Muscle of arm (tissue), 14 donors: ENCODE data around the gene RIN2. TPM values are rescaled to one million over a fixed set of nuclear protein-coding genes. Genes with fewer than 3 reads are reported as not detected.

Source experiments
- DNase-seq: peaks from one replicate; pipeline ENCODE4 v3.0.0-alpha.2; 2013
- long read RNA-seq, 11 donors: transcript quantifications; one replicate each; lab custom pipeline, GENCODE V29; 2026
- polyA plus RNA-seq, 12 donors: library from polyadenylated mRNA; unstranded; fragments of 120-200 nt; gene quantifications; one replicate each; pipeline ENCODE4 v1.2.1, GENCODE V29; 2013; ENCODE audit not compliant: insufficient read length in 12 of 12

The RIN2 gene, protein sequence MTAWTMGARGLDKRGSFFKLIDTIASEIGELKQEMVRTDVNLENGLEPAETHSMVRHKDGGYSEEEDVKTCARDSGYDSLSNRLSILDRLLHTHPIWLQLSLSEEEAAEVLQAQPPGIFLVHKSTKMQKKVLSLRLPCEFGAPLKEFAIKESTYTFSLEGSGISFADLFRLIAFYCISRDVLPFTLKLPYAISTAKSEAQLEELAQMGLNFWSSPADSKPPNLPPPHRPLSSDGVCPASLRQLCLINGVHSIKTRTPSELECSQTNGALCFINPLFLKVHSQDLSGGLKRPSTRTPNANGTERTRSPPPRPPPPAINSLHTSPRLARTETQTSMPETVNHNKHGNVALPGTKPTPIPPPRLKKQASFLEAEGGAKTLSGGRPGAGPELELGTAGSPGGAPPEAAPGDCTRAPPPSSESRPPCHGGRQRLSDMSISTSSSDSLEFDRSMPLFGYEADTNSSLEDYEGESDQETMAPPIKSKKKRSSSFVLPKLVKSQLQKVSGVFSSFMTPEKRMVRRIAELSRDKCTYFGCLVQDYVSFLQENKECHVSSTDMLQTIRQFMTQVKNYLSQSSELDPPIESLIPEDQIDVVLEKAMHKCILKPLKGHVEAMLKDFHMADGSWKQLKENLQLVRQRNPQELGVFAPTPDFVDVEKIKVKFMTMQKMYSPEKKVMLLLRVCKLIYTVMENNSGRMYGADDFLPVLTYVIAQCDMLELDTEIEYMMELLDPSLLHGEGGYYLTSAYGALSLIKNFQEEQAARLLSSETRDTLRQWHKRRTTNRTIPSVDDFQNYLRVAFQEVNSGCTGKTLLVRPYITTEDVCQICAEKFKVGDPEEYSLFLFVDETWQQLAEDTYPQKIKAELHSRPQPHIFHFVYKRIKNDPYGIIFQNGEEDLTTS
- polyA plus RNA-seq, result 100 to 1,000 TPM in 1 of 12 donors, 10 to 100 TPM in 11; 21.0 to 208 (median 26.5) TPM
- long read RNA-seq, donor 1, partial matches to known transcripts, result 31 of 31 reads
- long read RNA-seq, donor 1, other reads (novel, unspliced or antisense), result 0 of 31 reads
- long read RNA-seq, donor 2, partial matches to known transcripts, result 0 of 1 reads
- long read RNA-seq, donor 2, other reads (novel, unspliced or antisense), result 0 of 1 reads
- long read RNA-seq, donor 3, partial matches to known transcripts, result 0 of 1 reads
- long read RNA-seq, donor 3, other reads (novel, unspliced or antisense), result 0 of 1 reads
- long read RNA-seq, donor 4, result 0 reads
- long read RNA-seq, donor 5, result 0 reads
- long read RNA-seq, donor 6, result 0 reads
- long read RNA-seq, donor 7, partial matches to known transcripts, result 0 of 2 reads
- long read RNA-seq, donor 7, other reads (novel, unspliced or antisense), result 0 of 2 reads
- long read RNA-seq, donor 8, result 0 reads
- long read RNA-seq, donor 9, partial matches to known transcripts, result 0 of 1 reads
- long read RNA-seq, donor 9, other reads (novel, unspliced or antisense), result 0 of 1 reads
- long read RNA-seq, donor 10, result 0 reads
- long read RNA-seq, donor 11, partial matches to known transcripts, result 33 of 33 reads
- long read RNA-seq, donor 11, other reads (novel, unspliced or antisense), result 0 of 33 reads

DNA sequence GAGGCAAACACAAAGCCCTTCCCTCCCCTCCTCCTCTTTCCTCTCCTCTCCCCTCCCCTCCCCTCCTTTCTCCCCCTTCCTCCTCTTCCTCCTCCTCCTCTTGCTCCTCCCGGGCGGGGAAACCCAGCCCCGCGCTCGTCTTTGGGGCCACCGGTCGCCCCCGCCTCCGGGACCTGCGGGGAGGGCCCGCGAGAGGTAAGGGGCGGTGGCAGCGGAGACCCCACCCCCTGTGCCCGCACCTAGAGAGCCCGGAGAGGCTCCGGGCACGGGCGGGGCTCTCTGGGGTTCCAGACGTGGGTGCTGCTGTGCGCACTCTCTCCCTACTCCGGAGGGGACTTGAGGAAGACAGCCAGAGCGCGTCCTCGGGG is at the start of gene RIN2:
Gene RIN2 (plus strand): TSS at position 126 of the 368 bp plus-strand sequence. CDS start 131,344 bp downstream, outside the sequence.
- DNase-seq, result peak; percentile 42

DNA sequence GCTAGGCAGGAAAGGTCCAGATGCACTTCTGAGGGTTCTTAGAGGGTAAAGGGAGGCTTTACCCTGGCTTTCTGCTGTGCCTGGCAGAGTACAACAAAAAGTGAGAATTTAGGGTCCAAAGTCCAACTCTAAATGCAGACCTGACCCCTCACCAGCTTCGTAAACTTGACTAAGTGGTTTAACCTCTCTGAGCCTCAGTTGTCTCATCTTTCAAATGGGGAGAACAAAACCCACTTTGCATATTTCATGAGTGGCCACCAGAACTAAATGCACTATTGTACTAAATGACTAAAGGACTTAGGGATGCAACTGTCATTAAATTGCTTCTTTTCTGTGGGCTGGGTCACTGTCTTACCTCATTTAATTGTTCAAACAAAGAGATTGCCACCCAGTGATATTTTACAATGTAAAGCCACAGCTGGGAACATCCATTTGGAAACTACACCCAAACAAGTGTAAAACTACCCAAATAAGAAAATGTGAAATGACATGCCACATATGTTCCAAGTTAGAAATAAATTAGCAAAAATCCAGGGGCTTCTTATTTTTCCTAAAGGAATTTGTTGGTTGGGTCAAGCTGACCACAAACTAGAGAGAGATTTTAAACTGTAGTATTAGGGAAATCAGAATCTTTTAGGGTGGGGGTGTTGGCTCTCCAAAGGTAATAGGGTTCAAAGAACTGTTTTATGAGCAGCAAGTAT is 48.3 kb upstream of the RIN2 start:
- DNase-seq, result no peak

DNA sequence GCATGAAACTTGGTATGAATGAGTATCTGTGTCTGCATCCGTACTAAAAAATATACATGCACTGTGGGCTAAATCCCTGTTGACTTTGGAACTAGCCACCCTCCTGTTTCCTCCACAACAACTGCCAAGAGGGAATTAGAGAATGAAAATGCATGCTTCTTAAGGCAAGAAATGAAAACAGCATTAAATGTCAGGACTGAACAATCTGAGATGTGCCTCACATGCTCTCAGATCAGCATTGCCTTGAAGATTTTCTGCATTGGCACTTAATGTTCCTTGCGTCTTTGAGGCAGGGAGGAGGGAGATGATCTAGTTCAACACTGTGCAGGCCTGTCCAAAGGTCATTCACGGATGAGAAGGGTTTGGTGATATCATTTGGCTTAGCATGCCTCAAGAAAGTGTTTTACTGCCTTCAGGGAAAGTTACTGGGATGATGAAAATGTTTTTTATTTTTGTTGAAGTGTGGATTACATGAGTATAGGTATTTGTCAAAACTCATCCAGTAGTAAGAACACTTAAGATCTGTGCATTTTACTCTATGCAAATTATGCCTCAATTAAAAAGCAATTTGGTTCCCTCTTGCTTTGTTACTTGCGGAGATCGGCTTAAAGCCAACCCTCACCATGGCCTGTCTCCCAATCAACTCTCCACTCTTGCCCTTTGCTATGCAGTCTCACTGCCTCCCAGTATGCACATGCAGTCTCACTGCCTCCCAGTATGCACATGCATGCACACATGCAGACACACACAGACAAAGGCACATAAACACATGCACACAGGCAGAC is 47.5 kb upstream of the RIN2 start:
- no peak for DNase-seq

DNA sequence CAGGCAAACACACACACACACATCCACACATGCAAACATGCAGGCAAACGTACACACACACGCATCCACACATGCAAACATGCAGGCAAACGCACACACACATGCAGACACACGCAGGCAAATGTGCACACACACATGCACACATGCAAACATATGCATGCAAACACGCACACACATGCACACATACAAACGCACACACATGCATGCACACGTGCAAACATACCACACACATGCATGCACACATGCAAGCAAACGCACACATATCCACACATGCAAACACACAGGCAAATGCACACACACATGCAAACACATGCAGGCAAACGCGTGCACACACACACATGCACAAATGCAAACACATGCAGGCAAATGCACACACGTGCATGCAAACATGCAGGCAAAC is 46.9 kb upstream of the RIN2 start:
- no peak for DNase-seq

DNA sequence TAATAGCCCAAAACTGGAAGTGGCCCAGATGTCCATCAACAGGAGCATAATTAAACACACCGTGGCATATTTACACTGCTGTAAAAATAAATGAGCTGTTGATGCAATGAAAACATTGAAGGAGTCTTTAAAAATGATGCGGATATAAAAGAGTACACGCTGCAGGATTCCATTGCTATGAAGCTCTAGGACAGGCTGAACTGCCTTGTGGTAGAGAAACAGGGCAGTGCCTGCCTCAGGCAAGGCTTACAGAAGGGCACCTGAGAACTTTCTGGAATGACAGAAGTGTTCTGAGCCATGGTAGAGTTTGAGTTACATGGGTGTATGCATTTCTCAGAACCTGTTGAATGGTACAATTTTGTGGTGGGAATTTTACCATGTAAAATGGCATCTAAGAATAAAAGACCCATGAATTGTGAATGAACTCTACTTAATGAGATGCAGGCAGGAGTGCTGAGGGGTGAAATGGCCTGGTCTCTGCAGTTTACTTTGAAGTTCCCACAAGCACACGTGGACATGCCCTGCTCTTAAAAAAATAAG is 45.3 kb upstream of the RIN2 start:
- DNase-seq, result no peak

DNA sequence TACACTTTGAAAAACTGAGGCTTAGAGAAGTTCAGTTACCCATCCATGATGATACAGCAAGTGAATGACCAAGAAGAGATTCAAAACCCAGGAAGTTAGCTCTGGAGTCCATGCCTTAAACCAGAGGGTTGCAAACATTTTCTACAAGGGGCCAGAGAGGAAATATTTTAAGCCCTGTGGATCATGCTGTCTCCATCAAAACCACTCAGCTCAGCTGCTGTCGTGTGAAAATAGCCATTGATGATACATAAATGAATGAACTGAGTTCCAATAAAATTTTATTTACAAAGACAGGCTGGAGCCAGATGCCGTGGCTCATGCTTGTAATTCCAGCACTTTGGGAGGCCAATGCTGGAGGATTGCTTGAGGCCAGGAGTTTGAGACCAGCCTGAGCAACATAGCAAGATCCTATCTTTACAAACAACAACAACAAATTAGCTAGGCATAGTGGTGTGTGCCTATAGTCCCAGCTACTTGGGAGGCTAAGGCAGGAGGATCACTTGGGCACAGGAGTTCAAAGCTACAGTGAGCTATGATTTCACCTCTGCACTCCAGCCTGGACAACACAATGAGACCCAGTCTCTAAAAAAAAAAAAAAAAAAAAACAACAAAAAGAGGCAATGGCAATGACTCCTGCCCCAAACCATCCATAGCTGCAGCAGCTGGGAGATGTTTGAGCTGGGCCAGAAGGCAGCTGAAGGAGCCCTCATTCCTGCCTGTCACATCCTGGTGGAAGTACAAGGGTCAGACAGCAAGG is 44.1 kb upstream of the RIN2 start:
- DNase-seq, result no peak

DNA sequence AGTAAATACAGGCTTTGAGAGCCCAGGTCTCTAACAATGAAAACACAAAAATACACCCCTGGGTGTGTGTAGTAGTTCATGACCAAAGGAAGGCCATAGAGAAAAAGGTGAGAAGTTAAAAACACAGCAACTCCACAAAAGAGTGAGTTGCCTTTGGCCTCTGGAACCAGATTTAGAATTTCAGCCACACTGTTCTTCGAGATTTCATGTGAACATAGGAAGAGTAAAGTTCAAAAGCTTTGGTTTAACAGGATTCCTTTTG is 43.5 kb upstream of the RIN2 start:
- no peak for DNase-seq

DNA sequence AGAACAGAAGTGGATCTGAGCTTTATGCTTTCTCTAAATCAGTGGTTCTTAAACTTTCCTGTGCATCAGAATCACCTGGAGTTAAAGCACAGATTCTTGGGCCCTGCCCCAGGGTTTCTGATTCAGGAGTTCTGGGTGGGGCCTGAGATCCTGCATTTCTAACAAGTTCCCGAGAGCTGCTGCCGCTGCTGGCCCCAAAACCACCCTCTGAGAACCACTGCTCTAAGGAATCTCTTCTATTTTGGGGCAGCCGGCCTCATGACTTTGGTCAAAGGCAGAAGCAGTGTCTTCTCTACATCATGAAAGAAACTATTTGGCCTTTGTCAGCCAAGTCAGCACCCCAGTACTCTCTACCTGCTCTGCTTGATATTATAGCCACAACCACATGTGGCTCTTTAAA is 42.1 kb upstream of the RIN2 start:
- no peak for DNase-seq

DNA sequence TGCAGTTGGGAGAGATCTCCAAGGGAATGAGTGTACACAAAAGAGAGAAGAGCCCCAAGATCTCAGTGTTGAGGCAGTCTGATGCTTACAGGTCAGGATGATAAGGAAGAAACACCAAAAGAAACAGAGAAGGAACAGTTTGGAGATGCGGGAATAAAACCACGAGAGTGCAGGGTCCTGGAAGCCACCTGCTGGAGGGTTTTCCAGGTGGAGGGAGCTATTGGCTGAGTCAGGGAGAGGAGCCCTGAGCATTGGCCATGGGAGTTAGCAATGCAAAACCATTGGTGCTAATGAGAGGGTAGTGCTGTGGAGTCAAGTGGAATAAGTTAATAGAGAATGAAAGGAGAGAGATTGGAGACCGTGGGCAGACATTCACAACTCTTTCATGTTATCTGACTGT is 39.2 kb upstream of the RIN2 start:
- DNase-seq, result no peak

DNA sequence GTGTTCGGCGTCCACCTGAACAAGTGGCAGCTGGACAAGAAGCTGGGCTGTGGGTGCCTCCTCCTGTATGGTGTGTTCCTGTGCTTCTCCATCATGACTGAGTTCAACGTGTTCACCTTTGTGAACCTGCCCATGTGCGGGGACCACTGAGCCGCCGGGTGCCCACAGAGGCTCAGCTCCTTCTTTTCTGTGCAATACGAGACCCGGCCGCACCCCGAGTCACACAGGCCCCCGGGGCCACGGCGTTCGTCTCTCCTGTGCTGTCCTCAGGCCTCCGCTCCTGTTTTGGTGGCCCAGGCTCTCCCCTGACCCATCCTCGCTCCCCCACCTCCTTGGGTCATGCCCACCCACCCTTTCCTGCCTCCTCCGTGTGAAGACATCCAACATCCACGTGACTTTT is 37.1 kb upstream of the RIN2 start:
- DNase-seq, result no peak

DNA sequence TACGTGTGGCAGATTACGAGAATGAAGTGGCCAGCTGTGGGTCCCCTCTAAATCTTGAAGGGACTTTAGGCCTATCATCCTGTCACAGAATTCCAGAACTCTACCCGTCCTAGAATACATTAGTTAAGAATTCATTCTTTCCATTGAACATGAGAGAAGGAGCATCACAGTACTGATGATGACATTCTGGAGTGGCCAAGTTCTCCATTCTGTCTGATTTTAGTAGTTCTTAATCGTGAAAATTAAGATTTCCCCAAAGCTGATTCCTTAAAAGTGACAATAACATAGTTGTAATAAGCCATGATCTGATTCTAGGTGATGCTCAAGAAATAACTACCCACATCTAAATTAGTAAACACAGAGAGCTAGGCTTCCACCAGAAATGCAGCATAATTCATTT is 35.0 kb upstream of the RIN2 start:
- DNase-seq, result no peak

DNA sequence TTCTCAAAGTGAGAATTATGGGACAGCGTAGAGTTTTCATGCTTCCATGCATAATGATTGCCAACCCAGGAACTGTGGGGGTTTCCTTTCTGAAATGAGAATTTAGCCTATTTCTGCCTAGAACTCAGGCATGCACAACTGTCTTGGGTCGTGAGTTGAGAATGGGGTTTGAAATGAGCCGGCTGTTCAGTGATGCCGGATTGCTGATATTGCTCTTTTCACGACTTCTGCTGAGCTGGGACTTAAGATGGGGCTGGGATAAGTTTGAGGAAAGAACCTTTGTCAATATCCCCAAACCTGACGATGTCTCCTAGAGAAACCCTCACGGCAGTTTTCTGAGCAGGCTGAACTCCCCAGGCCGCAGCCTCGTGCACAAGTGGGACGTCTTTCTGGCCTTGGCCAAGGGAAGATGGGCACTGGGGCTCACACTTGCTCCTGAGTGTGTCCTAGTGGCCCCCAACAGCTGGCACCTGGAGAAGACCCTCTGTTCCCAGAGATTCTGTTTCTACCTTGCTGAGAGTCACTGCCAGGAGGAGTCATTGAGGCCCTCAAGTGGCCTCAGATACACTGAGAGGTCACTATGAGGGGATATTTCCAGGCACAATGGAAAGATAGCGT is 34.1 kb upstream of the RIN2 start:
- no peak for DNase-seq

DNA sequence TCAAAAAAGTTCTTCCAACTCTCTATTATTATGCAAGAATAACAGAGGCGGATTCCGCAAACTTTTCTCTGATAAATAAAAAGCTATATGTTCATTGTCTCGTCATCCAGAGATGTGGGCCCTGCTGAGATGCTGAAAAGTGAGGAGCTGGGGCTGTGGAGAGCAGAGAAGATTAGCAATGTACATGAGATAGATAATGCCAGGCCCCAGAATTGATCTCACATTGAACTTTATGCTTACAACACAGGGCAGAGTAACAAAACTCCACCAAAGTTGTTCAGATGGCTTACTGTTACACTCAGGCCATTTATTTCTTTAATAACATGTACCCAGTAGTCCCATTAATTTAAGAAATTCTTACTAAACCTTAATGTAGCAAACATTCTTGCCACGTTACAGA is 32.7 kb upstream of the RIN2 start:
- no peak for DNase-seq

DNA sequence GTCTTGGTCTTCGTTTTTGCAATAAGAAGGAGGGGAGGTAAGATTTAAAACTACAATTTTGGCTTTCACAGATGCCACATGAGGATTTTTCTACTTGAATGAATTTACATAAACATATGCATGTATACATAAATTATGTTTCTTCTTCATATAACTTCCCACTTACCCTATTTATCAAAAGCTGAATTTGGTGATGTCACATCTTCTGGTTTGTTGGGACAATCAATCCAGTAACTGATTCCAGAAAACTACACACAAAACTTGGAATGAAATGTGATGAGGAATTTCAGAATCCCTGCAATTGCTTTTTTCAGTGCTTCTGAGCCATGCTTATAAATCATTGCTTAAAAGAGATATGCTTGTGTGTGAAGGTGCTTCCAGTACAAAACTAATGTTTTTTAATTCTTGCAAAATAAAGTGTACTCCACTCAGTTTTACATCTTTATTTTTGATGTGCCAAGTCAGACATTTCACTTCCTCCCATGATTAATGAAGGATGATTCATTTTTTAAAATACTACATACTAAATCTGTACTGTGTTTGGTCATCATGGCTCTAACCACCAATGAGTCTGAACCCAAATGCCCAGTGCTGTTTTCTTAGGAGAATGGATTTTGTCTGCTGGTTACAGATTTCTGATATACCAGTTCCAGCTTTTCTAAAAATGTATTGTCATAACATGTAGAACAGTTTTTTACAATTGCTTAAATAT is 32.1 kb upstream of the RIN2 start:
- no peak for DNase-seq

DNA sequence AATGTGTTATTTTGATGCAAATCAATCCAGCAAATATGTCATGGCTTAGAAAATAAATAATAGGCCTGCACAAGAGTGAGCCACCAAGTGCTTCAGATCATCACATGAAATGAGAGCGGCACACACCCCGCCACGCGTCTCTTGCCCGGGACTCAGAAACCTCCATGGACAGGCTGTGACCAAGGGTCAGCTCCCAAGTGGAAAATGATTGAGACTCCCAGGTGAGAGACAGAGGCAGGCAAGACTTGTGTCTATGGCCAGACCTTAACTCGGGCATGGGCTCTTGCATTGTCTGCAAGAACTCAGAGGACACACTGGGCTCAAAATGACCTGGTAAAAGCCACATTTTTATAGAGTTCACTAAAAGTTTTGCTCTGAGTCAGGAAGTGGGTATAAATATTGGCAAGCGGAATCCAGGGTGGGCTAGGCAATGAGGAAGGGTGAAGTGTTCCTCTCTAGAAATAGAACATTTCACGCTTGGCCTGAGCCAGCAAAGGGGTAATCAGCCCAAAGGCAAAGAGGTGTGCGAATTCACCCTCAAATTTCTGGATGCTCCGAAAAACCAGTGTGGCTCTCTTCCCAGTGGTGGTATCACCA is 30.7 kb upstream of the RIN2 start:
- DNase-seq, result no peak

DNA sequence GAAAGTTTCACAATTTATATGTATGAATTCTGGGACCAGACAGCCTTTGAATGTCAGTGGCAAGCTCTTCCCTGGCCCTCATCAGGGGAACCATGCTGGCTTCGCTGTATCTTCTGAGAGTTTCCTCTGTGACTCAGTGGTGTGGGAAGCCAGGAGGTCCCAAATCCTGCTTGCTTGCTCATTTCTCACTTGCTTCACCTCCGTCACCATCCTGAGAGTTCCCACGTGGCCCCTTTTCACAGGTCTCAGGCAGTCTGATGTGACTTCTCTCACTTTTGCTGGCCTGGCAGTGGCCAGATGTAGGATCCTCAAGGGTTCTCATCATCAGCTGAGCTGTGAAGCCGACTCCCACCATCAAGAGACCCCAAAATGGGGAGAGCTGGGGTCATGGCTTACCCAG is 28.4 kb upstream of the RIN2 start:
- no peak for DNase-seq

DNA sequence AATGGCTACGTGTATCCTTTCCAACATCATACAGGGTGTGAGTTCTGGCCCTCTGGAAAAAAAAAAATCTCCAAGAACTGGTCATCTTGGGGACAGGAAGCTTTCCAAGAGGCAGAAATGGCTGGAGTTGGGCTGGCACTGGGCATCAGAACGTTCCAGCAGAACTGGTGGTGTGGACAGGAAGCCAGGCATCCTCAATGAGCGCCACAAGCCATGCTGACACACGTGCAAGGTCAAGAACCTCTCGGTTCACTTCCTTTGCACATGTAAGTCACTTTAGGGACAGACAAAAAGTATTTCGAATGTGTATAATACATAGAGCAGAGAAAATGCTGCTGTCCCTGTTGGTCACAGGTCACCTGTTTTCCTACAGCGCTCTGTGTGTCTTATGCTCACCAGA is 27.4 kb upstream of the RIN2 start:
- DNase-seq, result no peak

DNA sequence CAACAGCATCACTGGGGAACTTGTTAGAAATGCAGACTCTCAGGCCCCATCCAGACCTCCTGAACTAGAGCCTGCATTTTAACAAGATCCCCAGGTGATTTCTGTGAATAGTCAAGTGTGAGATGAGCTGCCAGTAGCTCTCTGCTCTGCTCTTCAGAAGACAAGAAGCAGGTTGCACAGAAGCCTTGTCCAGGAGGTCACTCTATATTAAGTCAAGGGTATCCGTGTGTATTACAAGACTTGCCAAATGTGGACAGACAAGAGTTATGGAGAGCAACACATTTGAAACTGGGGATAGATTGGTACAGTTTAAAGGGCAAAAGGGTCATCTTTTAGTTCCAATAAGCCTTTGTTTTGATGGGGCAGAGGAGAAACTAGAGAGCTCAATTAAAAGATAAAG is 23.2 kb upstream of the RIN2 start:
- DNase-seq, result no peak
